SKM-1 (cell line): Measurements from ENCODE around the gene PTPRD.

Experiments
- DNase-seq: peaks from one replicate; lab custom pipeline; 2025; ENCODE audit not compliant: unreplicated experiment; lab: John Stamatoyannopoulos, UW

PTPRD gene

DNA sequence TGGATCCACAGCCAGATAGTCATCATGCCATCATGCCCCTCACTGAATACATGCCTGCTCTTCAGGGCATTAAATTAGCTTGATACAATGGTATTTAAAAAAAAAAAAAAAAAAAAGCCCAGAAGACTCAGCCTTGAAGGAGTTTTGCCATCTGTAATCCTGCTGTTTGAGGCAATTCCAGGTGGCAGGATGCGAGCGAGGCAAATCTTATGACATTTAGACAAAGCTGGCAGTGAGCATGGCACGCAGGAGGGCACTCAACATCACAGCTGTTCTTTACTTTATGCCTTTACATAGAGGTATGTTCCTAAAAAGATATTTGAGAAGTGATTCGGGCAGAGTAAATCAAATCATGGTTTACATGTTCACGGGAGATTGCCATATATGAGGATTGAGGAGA is 2121.2 kb downstream of the PTPRD start:
- DNase-seq: no peak

DNA sequence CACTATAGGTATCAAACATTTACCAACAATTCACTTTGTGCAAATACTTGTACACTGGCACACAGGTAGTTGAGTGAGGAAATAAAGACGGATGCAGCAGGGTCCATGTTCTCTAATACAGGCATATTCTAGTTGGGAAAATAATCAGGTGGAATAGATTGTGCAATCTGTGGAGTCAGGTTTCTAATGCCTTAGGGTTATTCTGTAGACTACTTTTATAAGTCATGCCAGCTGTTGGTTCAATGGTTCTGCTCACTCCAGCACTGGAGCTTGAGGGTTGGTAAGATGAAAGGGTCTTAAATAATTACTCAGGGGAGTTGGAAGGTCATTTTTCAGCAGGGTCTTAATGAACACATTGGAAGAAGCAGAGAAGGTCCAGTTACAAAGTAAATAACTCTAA is 2123.0 kb downstream of the PTPRD start:
- DNase-seq: no peak

DNA sequence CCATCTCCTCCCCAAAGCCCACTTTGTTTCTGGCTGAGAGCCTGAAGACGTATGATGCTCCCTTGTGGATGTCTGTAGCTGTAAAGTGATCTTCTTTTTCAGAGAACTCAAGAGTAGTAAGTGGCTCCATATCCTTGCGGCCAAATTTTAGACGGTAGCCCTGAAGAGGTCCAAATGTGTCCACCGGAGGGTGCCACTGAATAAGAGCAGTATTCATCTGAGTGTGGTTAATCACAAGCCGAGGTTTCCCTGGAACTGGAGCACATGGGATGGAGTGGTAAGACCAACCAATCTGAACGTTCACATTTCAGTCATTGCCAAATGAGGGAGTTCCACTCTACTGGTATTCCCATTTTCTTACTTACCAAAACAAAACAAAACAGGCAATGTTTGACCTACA is 2126.7 kb downstream of the PTPRD start:
- DNase-seq: no peak

DNA sequence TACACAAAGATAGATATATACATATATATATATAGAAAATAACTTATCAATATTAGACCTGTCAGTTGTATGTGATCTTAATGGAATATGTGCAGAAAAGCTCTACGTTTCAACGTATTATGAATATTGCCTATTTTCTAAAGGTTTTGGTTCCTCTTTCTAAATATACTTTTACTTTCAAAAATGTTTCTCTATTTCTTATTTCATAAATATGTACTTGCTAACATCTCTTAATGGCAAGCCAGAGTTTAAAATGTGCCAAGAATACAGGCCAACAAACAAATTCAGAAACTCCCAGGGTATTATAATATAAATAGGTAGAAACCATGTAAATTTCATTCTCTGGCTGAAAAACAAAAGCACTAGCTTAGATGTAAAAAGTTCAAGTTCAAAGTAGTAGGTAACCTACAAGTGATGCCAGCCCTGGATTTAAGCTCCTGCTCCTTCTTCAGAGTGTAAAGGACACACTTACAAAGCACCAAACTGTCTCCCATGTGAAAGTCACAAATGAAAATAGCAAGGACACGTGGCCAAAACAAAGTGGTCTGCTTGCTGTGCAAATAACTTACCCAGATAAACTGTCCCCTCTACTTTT is 2128.1 kb downstream of the PTPRD start:
- no peak for DNase-seq

DNA sequence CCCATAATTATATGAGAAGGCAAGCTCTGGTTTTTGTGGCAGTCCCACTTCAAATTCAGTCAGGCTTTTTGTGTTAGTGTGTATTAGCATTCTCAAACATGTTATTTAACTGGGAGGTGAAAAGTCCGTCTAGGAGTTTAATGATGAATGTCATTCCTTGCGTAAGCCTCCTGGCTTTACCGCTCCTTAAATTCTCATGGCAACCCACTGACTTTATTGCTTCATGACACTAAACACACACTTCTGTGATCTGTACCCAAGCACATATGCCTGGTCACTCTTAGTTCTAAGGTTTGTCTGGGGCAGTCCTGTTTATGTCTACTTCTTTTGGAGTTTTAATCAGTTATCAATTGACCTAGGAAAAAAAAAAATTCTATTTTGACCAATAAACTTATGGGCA is 2135.4 kb downstream of the PTPRD start:
- no peak for DNase-seq

DNA sequence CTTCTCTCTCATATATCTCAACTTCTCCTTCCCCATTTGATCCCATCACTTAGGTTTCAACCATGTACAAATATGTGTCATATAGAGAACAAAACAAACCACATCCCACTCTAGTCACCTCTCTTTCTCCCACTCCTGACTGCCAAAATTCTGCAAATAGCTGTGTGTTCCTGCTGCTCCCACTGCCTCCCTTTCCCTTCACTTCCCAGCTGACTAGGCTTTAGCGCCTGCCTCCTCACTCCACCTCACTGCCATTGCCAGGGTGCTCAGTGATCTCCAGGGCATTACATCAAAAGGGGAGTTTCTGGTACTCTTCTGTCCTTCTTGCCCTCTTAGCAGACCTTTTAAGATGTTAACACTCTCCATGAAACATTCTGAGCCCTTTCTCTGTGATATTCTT is 2137.9 kb downstream of the PTPRD start:
- DNase-seq: no peak

DNA sequence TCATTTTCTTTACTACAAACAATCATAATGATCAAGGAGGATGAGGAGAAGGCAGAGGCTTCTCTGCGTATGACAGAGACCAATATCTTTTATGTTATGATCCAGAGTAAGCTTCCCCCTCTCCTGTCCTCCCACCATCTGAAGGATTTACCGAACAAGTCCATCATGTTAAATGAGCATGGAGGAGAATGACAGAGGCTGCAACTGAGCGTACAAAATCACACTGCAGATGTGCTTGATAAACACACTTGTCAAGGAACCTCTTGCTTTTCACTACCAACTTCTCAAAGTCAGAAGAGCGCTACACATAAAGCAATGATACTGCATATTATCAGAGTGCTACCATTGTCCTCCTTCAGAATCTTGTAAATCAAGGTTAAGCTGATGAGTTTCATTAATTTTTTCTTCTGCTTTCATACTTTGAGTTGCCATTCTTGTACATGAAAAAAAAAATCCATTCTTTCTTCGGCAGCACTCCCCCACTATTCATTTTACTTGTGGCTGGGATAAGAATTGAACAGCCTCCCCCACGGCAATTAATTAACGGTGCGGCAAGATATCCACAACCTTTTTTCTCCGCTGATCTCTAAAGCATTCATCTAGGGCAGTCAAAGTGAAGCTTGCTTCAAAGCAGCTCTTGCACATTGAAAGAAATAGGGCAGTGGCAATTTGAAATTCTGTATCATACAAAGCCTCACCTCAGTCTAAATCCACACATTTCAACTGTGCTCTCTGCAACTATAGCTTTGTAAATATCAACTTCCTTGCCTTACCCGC is 2139.4 kb downstream of the PTPRD start:
- DNase-seq: no peak

DNA sequence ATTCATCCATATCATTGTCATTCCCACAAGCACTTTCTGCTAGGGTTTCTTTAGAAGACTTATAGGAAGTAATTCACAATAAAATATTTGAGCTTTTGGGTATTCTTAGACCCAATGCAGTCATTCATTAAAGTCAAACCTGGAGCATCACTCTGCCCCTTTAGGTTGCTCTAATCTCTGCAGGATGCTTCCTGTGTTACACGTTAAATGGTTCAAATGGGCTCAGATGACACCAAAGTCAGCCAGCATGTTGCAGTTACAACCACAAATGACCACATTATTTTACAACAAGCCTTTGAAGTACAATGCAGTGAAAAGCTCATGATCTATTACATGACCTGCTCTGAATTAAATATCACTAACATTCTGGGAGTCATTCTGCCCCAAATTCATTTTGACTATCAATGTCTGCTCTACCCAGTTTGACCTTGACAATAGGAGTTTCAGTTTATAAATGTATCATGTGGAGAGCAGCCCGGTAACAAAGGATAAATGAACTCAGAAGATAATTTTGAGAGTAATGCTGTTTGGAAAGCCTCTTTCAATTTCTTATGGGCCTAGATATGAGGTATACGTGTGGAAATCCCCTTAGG is 2144.7 kb downstream of the PTPRD start:
- DNase-seq: no peak

DNA sequence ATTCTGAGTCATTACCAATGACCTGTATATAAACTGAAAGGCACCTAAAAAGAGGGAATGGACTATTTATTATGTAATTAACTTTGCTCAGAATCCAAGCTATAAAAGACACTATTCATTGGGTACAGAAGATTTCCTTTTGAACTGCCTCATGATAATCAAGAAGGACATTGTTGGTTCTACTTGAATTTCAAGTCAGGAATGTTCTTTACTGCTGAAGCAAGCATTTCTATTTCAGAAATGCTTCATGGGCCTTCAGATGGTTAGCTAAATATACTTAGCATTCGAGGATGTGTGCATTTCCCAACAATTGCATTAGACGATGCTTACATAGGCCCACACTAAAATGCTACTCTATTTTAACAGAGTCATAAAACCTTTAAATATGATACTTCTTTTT is 2155.0 kb downstream of the PTPRD start:
- no peak for DNase-seq

DNA sequence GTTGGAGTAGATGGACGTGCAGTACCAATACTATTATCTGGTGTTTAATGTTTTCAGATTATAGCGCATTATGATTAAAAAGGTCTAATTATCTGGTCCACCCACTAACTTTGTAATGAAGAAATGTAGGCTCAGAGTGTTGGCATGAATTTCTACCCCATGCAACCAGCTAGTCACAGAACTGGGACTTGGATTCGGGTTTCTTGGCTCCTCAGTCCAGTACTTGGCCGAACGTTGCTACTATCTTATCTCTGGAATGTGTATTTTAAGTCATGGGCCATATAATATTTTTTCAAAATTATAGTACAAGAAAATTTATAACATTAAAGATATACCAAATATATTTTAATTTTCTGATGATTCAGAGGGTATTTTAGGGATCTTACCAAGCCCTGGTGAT is 2155.7 kb downstream of the PTPRD start:
- DNase-seq: no peak

DNA sequence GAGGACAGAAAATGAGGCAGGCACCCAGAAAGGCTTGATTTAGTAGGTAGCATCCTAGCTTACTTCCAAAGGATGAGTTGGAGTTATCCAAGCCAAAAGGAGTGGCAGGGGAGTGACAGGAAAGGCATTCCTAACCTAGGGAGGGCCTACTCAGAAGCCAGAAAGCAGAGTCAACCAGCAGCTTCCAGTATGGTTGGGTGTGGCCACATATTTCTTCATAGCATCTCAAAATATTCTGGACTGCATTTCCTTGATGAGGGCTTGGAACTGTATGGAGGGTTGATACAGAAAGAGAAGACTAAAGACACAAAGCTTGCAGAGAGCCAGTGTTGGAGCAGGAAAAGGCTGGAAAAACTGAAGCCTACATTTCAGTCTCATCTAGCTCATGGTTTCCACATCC is 2156.5 kb downstream of the PTPRD start:
- DNase-seq: no peak

DNA sequence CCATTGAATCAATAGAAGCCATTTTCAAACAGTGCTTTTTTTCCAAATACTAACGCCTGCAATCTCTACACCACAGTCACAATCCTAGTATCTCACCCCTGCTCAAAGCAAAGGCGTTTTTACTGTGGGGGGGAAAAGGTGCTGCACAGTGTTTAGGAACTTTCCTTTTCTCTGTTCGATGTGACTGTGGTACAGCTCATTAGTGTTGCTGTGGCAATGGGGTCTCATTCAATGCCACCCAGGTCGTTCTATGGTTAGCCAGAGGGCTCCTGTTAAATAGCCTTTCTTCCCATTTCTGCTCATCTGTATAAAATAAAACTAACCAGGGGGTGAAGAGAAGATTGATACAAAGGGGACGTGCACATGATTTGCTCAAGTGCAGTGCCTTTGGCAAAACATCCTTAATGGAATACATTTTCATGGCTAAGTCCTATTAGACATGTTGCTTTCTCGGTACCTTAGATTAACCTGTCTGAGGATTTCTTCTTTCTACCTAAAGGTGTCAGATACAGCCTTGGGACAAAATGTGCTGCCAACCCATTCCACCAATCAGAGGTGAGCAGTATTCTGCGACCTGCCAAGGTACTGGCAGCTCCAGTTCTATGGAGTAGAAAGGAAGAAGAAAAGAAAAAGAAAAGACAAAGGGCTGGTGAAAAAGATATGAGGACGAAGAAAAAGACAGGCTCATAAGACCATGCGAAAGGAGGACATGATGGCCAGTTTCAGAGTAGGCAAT is 2161.8 kb downstream of the PTPRD start:
- DNase-seq: no peak

DNA sequence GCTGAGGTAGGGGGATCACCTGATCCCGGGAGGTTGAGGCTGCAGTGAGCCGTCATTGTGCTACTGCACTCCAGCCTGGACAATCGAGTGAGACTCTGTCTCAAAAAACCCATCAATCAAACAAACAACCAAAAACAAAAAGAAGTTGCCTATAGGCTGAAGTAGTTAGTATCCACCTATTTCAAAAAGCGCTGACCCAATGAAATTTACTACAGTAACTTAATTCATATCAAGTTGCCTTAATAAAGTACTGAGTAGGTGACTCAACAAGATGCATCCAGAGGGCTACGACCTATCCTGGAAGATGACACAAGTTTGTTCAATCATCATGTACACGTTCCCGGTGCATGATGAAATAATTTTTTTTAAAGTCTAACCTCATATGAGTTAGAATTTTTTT is 2164.6 kb downstream of the PTPRD start:
- no peak for DNase-seq

DNA sequence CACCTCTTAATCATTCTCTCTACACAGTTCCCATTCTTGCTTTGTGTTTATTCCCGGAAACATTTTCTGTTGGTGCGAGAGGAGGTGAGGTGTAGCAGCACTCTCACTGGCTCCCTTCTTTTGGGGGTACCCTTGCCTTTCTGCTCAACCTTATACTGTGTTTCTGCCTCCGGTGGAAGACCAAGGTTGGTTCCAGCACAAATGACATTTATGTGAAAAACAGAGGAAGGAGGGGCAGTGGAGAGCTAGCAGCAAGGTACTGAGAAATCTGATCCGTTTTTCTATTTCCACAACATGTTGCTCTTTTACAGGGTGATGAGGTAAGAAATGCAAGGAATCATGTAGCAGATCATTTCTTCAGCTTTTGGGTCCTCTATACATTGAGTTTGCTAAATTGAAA is 2165.2 kb downstream of the PTPRD start:
- DNase-seq: no peak

DNA sequence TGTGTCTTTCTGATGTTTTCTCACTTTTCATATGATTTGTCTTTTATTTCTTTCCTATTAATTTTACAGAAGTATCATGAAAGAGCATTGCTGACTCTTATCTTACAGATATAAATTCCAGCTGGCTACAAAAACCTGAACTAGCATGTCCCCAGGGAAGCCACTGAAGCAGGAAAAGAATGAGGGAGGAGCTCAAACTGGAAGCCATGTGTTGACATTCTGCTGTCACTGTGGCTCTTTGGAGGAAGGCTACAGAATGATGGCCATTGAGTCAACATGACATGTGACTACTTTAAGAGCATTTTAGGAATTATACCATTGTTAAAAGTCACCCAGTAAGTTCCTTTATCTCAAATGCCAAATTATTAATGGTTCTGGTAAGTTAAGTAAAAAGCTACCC is 2174.9 kb downstream of the PTPRD start:
- no peak for DNase-seq

DNA sequence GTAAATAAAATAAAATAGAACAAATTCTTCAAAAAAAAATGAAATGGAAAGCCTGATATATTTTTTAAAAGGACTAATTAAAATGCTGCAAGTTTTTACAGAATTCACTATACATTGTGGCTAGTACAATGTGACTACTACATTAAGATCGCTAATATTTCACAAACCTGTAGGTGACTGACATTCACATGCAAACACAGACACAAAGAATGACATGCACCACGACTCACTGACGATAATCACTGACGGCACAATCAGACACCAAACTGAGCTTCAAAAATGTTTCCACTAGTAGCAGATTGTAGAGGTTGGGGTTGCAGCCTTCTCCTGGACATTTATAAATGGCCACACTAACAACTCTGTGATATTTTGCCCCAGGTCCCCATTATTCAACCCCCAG is 2175.5 kb downstream of the PTPRD start:
- no peak for DNase-seq

DNA sequence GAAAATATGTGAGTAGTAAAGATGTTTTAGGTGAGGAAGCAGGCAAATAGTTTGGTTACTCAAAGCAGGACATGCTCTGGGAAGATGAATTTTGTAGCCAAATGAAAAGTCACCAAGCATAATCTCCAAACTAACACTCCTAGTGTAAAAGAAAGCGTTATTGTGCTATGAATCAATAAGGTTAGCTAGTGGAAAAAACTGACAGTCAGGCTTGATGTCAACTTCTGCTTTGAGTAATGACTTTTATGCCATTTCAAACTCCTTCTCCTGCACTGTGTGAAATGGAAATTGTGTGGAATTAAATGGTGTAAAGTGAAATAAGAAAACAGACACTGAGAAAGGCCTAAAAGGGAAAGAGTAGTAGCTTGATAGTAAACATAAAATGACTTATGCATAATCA is 2176.0 kb downstream of the PTPRD start:
- DNase-seq: no peak

DNA sequence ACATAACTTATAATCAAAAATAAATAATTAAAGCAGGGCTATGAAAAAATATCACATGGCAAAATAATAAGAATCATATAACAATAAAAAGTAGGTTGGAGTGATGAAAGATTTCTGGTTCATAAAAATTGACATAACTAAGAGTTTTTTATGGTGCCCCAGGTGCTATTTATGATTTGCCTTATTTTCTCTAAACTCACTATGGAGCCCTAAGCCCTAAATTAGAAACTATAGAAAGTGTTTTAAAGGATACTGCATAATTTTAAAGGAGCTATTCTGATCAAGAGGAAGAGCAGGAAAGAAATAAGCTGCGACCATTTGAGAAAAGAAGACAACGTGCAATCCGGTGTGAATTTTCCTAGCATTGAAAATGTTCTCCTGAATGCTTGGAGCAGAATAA is 2178.2 kb downstream of the PTPRD start:
- DNase-seq: no peak

DNA sequence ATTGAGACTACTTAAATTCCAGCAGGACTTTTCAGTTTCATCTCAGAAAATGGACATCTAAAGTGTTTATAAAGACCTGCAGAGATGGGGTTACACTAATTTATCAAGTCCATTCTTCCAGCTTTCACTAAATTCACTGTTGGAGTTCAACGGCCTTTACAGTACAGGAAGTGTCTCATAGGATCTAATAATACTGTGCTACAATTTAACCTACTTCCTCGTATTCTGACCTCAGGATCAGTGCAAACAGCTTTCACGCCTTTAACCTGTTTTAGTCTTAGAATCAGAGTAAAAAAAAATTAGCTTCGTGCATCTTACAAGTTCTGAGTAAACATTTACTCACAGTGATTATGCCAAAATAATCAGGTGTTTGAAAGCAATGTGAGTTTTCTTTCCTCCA is 2180.6 kb downstream of the PTPRD start:
- no peak for DNase-seq

DNA sequence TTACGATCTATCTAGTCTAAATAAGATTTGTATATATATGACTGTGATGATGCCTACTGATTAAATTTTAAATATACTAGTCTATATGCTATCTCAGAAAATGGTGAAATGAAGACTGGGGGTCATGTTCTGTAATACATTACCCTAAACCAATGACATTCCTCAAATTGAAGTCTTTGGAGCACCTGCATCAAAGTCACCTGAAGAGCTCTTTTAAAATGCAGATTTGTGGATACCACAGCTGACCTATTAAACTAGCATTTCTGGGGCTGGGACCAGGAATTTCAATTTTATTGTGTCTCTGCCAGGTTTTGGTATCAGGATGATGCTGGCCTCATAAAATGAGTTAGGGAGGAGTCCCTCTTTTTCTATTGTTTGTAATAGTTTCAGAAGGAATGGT is 2181.3 kb downstream of the PTPRD start:
- DNase-seq: no peak

DNA sequence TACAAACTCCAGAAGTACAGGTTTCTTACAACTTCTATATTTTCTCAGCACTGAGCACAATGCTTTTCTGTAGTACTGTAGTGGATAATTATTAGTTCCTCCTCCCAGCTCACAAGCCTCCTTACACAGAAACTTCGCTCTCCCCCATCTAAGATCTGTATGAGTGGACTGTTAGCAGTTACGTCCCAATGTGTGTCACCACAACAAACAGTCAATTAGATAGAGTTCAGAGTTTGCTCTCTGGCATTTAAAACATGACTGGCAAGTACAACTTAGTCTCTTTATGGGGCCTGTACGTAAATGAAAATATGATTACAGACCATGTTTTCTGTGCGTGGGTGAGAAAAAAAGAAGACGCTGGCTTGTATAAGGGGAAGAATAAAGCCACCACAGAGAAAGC is 2181.9 kb downstream of the PTPRD start:
- no peak for DNase-seq

DNA sequence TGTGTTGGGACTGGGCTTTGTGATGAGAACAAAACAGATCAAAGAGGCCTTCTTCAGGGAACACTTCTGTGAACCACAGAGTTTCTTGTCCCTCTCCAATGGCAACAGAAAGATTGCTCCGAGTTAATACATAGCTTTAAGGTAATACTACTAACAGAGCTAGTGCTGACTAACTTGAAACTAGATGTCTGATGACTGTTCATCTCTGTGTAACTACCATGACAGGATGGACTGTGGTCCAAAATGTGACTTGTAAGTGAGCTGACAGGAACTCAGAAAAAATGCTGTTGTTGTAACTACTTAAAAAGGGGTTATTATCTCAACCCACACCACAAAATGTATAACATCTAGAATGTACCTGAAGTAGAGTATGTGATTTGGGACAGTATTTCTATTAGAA is 2183.0 kb downstream of the PTPRD start:
- DNase-seq: no peak
